ENCODE measurements around the gene LIN7C.

The LIN7C gene

DNA sequence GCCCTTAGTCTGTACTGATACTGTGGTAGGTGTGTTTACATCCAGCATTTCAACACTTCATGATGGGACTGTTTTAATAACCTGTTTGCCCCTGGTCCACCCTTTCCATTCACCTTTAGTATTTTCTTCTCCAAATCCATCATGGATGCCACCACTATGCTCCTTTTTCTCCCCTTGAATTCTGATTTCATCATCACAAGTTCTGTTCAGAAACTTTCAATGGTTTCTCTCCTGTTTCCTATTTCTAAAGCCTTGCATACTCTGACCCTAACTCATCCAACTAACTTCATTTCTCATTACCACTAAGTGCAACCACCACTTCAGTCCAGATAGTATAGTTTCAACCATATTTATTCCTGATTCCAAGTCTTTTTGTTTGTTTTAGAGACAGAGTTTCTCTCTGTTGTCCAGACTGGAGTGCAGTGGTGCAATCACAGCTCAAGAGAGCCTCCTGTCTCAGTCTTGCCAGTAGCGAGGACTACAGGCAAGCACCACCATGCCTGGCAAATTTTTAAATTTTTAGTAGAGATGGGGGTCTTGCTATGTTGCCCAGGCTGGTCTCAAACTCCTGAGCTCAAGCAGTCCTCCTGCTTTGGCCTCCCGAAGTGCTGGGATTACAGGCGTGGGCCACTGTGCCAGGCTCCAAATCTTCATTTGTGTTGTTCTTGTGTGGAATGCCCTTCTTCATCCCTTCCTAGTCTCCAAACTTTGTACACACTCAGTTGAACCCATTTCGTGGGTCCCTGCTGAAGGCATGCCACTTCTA is 1.2 kb upstream of the LIN7C start:
- no peak for DNase-seq

DNA sequence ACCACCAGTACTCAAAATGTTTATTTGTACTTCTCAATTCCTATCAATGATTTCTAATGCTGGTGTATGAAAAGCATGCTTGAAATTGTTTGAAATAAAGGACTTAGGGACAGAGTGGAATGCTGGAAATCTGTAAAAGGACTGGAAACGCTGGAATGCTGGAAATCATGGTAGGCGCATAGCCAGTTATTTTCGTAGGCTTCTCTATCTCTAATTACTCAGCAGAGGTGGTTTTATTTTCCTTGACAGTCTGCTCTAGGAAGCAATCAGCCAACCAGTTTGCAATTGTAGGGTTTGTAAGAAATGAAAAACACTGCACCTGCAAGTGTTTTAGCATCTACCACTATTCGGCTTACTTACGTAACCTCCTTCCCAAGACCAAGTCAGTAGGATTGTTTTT is 788 bp downstream of the LIN7C start:
- peak in 1 of 2 donors; percentile 33 for DNase-seq

- no peak for DNase-seq
These were observed 2.4 kb downstream of the LIN7C start for GRCh38 chr11:27504205-27504604.

DNA sequence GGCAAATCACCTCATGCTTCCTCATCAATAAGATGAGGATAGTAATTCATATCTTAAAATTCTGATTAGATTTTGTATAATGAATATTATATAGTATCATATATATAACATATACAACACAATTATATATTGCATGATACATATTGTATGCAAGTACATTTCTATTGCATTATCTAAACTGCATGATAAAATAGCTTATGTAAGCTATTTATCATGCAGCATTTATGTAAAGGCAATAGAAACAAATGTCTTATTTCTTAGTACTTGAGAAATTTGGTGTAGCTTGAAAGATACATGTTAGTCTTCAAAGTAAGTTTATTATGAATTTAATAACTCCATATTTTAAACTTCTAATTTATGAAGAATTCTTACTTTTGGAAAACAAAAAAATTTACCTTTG is 5.5 kb downstream of the LIN7C start:
- DNase-seq: no peak

GRCh38 chr11:27497911-27498310 is 8.7 kb downstream of the LIN7C start:
- no peak for DNase-seq

DNA sequence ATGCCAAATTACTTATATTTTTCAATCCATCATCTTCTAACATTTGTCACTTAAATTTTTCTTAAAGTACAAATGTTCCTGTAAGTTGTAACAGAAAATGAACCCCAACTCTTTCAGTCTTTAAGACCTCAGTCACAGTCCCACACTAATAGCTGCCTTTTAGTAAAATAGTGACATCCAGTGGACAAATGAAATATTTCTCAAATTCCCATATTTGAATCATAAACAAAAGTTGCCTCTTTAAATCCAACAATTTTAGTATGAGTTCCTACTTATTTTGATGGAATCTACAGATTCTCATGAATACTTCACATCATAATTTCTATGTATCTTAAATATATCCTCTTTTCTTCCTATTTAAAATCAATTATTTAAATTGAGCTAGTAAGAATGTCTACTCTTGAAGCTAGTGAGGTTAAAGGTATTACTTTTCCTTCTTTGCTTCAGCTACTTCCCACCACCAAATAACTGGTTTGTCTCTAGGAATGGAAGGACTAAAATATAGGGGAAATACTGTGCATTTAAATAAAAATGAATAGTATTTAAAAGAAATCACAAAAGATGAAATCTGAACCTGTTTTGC is 9.2 kb downstream of the LIN7C start:
- DNase-seq: peak in 1 of 2 donors; percentile 59

- peak in 1 of 2 donors; percentile 61 for DNase-seq
These were observed 10.1 kb downstream of the LIN7C start for GRCh38 chr11:27496461-27496860.

DNA sequence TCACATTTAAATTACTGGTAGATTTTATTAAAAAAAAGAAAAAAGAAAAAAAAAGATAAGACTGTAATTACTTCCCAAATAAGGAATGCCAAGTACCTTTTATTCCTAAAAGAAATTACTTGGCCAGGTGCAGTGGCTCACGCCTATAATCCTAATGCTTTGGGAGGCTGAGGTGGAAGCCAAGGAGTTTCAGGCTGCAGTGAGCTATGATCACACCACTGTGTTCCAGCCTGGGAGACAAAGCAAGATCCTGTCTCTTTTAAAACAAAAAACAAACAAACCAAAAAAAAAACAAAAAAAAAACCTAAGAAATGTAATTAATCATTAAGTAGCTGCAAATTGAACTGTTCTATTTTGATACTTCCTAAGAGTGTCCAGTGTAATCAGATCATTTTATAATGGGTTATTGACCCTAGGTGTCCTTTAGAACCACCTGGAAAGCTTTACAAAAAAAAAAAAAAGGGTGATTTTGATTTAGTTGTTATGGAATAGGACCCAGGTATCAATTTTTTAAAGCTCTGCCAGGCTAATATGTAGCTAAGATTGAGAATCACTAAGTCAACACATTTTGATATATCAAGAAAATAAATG is 10.8 kb downstream of the LIN7C start:
- no peak for DNase-seq

DNA sequence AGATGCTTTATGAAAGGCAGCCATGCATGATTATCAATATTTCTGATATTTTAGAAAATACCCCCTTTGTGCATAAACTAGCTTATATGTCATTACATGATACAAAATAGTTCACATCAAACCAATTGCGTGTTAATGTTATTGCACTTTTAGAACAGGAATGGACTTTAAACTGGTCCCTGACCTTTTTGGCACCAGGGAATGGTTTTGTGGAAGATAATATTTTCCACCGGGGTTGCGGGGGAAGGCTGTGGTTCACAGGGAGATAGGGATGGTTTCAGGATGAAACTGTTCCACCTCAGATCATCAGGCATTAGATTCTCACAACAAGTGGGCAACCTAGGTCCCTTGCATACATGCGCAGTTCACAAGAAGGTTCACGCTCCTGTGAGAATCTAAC is 17.5 kb downstream of the LIN7C start:
- no peak for DNase-seq

DNA sequence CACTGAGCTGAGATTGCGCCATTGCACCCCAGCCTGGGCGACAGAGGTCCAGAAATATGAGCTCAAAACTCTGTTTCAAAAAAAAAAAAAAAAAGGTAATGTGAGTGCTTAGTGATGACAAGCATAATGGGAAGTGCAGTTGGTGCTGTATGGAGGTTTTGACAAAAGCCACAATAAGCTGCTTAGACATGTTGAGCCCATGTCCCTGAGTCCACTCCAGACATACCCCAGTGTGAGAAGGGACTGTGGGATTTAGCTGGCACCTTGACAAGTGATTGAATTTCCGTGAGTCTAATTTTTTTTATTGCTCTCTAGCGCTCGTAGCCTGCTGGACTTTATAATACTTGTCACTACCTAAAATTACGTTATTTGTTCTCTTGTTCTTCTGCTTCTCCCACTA is 18.9 kb downstream of the LIN7C start:
- DNase-seq: no peak

- DNase-seq: peak in 1 of 2 donors; percentile 70
These were observed 20.4 kb downstream of the LIN7C start for GRCh38 chr11:27485930-27486773.

DNA sequence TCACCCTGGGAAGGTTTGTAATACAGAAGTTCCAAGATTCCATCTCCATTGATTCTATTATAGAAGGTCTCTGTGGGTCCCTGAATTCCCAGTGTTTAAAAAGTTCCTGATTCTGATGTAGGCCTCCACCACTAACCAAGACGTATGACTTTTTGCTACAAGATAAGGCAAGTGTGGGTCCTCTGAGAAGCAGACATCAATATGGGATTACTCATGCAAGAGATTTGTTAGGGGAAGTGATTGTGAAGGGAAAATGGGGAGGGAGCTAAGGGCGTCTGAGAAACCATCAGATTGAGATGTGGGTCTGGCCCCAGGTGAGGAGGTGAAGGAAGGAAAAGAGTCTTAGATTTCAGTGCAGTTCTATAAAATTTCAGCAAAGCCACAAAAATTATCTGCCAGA is 23.8 kb downstream of the LIN7C start:
- no peak for DNase-seq

GRCh38 chr11:27481992-27482391 is 24.6 kb downstream of the LIN7C start:
- no peak for DNase-seq

- DNase-seq: no peak
These were observed 28.7 kb downstream of the LIN7C start for GRCh38 chr11:27477831-27478230.

DNA sequence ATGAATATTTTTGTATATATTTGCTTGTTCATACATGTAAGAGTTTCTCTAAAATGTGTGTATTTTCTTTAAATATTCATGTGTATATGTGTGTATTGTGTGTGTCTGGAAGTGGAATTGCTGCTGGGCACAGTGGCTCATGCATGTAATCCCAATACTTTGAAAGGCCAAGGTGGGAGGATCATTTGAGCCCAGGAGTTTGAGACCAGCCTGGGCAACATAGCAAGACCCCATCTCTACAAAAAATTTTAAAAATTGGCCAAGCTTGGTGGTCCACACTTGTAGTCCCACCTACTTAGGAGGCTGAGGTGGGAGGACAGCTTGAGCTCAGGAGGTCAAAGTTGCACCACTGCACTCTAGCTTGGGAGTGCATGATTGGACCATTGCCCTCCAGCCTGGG is 29.3 kb downstream of the LIN7C start:
- no peak for DNase-seq

- no peak for DNase-seq
These were observed 30.9 kb downstream of the LIN7C start for GRCh38 chr11:27475622-27476021.

GRCh38 chr11:27473017-27473406 is 33.6 kb downstream of the LIN7C start:
- DNase-seq: no peak

- peak; percentile 92 for DNase-seq
These were observed 34.1 kb downstream of the LIN7C start, which contains the start of gene LGR4 for GRCh38 chr11:27472398-27473016. TSS of gene LGR4 (minus strand) at chr11:27472790. CDS start at chr11:27472302, 488 bp downstream.

- peak in 1 of 2 donors; percentile 17 for DNase-seq
These were observed 34.8 kb downstream of the LIN7C start for GRCh38 chr11:27471589-27472397.

DNA sequence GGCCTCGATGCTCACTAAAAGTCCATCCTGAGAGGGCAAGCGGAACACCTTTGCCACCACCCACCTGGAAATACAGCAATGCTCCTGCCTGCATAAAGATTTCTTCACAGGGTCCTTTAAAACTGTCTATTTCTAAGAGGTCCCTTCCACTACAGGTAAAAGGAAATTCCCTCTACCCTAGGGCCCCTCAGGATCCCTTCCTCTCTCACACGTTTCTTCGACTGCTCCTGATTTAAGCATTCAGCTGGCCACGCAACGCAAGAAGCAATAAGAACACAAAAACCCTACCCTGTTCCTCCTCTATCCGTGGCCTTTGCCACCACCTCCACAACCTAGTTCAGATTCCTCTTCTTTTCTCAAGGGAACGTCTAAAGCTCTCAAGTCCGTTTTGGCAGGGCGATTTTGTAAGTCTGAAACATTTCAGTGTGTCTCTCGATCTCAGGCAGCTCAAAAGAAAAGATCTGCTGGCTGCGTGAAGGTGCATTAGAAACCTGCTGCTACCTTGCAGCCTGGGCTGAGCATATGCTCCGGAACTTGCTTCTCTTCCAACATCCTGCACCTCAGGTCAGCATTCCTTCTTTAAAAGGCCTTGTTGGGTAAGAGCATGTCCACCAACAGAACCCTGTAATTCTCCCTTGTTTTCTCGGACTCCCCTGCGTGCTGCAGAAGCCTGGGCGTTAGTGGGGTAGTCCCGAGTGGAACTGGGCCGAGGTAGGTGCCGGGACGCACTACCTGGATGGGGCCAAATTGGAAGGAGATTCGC is 35.6 kb downstream of the LIN7C start:
- no peak for DNase-seq

DNA sequence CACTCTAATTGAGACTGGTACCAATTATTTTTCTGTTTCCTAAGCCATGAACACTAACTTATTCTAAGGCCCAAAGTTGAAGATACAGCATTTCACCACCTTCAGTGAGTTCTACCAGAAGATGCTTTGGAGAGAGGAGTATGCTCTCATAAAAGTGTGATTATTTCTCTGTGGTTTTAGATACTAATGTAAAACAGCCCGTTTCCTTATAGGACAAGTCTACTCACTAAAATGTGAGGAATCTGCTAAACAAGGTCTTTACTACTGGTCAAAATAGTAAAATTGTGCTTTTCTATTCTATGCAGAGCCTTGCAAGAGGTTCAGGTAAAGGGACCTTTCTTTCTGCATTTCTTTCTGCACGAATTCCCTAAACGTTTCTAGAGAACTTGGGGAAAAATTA is 36.4 kb downstream of the LIN7C start:
- no peak for DNase-seq

All from hippocampal formation (tissue), 2 donors.